CD4-positive, alpha-beta T cell treated with Interleukin-4 for 4 hours (primary cell): ENCODE results near the gene SLC6A12.

Experiments
- DNase-seq: peaks from one replicate; pipeline ENCODE4 v3.0.0-alpha.2; 2020

SLC6A12 gene

DNA sequence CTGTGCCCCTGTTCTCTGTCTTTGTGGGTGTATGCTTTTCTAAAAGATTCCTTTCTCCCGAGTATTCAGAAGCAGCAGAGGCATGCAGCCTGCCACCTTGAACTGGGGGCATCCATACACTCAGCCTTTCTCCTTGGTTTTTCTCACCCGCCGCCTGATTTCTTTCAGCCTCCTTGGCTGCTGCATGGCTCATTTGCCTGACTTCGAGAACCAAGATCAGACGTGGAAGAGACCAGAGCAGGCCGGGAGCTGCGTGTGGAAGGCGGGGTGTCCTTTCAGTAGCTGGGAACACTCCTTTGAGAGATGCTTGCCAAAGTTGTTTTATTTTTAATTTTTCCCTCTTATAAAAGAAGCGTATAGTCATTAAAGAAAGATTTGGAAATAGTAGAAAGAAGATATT, 53.1 kb downstream of the SLC6A12 start:
- DNase-seq: no peak

DNA sequence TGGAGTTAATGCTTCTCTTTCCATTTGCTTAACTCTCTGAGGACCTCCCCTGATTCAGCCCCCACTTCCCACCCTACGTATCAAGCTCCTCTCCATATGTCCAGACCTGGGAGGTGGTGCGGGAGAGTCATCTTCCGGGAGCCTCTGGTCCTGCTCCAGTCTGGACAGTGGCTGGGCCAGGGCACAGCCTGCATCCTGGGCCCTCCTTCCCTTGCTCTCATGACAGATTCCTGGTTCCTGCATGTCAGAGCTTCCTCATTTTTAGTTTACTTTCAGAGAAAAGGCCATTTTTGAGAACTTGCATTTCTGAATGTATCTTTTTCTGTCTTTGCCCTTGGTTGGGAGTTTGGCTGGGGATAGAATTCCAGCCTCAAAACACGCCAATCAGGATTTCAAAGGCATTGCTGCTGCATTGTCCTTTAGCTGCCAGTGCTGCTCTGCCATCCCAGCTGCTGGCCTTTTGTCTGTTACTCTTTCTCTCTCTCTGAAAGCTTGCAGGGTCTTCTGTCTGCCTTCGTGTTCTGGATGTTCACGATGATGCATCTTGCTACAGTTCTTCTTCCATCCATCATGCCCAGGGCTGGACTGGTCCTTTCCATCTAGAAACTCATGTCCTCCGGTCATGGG, 54.7 kb downstream of the SLC6A12 start:
- DNase-seq: no peak

DNA sequence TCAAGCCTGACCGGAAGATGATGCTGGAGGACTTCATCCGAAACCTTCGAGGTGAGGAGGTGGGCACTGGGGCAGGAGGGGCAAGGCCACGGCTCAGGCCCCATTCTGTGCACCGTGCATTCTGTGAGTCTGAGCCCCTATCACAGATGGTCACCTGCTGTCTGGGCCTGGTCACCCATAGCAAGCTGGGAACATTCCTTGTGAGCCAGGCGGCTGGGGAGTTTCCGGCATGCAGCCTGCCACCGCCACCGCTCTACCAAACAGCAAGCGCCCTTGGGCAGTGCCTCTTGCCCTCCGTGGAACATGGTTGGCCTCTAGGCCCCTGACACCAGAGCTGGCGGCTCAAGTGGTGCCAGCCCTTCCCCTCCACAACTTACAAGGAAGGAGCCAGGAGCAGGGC, 56.3 kb downstream of the SLC6A12 start:
- DNase-seq: no peak

DNA sequence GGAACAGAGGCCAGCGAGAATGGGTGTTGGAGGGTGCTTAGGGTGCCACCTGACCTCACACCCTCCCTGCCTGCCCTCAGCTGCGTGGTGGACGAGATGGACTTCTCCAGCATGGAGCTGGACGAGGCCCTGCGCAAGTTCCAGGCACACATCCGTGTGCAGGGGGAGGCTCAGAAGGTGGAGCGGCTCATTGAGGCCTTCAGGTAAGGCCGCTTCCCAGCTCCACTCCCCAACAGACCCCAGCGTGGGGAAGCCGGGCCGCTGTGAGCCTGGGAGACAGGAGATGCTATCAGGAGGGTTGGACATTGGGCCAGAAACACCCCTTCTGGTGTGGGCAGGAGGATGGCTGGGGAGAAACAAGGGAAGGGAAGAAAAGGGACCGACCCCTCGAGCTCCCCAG, 57.0 kb downstream of the SLC6A12 start:
- DNase-seq: no peak

DNA sequence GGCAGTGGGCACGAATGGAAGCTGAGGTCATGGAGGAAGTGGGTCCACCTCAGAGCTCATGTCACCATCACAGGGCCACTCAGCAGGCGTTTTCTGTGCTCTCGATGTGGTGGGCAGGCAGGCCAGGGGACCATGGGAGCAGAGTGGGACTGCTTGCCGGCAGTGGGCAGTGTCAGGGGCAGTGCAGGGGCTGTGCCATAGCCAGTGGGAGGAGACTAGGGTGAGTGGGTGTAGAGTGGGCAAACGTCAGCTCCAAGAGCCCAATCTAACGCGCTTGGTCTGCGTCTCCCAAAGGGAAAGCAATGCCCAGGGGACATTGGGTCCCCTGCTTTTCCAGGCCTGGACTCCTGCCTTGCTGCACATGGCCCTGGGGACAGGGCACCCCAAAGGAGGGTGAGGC, 58.3 kb downstream of the SLC6A12 start:
- no peak for DNase-seq

DNA sequence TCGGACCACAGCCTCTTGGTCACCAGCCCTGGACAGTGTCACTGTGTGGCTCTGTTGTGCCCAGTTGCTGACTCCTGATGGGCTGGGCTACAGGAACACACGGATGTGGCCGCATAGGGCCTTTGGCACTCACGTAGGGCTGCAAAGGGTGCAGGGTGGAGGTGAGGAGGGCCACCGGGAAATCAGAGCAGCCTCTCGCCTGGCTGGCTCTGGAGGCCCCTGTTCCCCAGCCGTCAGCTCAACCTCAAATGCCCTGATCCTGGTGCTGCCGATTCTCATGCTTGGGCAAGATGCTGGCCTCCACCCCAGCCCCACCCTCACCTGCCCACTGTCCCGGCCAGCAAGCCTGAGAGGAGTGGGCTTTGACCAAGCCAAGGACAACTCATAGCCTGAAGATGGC, 59.0 kb downstream of the SLC6A12 start:
- no peak for DNase-seq

DNA sequence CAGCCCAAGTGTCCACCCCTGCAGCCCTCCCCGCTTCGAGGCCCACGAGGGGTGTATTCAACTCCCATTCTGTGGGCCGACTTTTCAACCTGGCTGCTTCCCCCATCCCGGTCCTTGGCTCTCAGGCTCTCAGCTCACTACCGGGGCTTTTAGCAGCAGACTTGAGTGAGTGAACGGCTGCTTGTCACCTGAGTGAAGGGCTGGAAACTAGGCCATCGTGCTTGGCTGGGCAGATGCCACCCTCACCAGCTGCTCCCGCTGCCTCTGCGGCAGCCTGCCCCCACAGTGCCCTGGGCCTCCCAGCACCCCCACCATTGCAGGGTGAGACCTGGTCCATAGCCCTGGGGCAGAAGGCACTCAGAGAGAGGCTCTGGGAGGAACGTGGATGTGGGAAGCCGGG, 59.9 kb downstream of the SLC6A12 start:
- no peak for DNase-seq

DNA sequence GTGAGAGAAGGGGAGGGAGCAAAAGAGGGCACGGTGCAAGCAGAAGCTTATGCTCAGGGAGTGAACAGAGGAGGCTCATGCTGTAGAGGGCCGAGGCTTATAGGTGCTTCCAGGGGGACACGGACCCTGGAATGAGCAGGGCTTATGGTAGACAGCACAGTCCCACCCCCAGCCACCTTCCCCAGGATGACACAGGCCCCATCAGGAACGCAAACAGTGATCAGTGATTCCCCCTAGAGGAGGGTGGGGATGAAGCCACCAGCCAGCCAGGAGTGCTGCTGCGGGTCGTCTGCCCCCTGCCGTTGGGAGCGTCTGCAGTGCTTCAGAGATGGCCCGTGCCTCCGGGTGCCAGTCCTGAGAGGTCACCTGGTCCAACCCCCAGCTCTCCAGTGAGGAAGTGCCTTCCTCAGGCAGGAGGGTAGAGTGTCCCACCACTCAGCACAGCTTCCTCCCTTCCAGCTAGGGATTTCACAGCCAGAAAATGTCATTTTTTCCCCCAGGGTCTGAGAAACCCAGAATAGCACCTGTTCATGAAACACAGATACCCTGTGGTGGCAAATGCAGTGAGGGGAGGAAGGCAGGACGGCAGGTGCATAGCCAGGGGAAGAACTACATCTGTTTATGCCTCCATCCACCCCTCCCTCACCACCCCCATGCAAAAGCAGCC, 60.7 kb downstream of the SLC6A12 start:
- peak; percentile 24 for DNase-seq

DNA sequence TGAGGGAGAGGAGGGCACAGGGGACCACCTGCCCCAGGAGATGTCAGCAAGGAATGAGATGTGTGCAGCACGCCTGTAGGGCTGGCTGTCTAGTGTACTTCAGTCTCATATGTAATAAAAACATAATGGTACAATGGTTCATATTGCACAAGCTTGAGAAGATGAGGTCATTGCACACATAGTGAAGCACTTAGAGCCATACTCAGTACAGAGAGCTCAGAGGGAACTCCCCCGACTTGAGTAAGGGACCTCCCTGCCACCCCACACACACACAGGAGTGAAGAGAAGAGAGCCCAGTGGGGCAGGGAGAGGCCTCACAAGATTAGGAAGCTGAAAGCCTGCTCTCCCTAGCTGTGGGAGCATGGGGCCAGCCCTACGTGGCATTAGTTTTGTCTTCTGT, 61.5 kb downstream of the SLC6A12 start:
- no peak for DNase-seq

DNA sequence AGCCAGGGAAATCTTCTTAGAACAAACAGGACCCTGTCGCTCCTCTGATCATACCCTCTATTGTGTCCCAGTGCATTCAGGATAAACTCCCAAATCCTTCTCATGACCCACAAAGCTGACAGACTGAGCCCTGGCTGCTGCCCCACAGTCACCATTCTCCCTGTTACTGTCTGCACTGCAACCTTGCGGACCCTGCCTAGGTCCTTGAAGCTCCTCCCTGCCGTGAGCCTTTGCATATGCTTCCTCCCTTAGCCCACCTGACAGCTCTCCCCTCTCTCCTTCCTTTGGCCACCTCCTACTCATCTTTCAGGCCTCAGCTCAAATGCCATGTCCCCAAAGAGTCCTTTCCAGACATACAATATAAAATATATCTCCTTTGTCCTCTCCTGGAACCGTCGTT, 62.4 kb downstream of the SLC6A12 start:
- no peak for DNase-seq

DNA sequence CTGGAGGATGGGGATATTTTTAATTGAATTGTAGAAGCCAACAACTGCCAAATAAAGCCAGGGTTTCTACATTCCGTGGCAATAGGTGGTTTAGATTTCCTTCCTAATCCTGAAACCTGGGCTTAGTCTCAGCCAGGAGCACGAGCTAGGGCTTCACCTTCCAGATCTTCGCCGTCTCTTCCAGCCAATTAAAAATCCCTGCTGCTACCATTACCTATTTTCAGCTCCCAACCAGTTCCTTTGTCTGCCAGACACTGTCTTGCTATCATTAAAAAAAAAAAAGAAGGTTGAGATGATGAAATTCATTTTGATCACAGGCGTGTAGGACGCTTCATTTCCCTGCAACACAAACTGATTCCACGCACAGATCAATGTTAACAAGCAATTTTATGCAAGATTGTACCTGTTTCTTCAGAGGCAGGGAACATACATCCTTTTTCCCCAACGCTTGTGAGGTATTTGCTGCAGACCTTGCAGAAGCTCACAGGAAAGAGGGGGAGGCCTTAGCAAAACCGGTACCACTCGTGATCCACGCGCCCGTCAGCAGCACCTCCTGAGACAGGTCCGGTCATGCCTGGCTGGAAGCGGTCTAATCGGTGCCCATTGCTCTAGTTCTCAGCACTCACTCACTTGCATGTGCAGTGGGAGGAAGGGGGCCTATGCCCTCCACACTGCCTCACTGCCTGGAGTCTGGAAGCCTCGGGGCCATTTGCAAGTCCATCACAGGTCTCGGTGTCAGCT, 65.1 kb downstream of the SLC6A12 start:
- no peak for DNase-seq

DNA sequence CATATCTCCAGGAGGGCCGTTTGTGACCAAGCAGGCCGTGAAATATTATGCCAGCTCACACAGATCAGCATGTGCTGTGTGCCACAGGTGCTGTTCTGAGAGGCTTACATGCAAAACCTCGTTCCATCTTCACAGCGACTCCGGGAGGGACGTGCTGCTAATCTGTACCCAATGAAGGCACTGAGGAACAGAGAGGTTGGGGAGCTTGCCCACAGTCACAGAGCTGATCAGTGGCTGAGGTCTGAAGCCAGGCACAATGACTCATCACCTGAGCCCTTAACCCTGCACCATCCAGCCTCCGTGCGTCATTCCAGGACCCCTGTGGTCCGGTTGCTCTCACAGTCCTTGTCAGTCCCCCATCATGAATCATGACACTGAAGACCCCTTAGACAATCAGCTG, 66.7 kb downstream of the SLC6A12 start:
- no peak for DNase-seq

DNA sequence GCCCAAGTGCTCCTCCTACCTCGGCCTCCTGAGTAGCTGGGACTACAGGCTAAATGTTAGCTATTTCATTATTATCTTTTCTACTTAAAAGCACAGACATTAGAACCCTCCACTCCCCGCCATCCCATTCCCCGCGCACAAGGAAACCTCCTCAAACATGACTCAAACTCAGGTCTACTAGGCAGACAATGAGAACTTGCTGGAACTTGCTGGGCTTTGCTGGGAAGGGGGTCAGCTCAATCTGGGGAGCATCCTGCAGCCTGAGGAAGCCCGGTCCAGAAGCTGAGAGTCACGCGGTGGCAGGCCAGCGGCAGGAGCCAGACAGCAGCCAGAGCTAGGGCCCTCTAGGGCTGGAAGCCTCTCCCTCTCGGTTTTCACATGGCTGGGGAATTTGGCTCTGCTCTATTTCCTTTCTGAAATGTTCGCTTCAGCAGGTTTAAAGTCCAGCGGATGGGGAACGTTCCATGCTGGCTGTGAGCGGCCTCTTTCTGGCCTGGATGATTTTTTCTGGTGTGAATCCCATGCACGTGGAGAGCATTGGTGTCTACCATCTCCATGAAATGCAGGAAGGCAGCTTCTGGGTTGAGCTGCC, 68.5 kb downstream of the SLC6A12 start:
- no peak for DNase-seq

DNA sequence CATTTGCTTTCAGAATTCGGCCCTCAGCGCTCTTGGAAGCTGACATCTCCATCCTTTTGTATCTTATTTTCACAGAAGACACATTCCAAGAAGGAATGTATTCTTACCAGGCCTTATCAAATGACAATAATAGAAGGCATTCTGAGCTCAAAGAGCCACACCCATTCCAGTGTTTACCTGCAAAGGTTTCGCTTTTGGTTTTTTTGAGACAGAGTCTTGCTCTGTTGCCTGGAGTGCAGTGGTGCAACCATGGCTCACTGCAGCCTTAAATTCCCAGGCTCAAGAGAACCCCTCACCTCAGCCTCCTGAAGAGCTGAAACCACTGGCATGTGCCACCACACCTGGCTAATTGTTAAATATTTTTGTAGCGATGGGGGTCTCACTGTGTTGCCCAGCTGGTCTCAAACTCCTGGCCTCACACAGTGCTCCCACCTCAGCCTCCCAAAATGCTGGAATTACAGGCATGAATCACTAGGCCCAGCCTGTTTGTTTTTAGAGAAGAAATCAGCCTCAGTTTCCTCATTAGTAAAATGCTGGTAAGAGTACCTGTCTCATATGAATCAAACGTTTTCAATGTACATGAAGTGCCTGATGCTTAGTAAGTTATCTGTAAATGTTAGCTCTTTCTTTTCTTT, 69.2 kb downstream of the SLC6A12 start:
- DNase-seq: no peak

DNA sequence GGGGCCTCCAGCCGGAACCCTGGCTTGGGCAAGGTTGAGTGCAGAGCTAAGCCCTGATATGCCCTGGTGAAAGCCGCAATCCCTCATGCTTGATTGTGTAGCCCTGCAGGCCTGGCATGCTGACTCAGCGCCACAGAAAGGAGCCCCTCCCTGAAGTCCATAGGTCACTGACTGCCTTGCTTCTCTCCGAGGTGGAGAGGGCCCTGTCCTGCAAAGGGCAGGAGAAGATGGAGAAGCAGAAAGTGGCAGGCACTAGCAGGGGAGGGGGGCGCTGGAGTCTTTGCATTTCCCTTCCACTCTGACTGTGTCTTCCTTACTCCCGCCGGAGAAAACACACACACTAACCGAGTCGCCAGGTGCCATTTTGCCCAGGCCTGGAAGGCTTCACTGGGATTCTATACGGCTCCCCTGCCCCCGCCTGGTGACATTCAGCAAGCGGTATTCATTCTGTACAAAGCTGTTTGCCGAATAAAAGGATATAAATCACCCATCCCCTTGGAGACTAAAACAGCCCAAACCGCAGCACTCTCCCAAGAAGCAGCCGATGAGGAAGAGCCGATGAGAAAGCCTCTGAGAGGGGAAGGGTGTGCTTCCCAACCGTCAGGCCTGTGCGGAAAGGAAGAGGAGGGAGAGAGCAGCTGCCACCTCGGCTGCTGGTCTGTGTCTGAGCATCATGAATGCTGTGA, 69.8 kb downstream of the SLC6A12 start:
- no peak for DNase-seq

DNA sequence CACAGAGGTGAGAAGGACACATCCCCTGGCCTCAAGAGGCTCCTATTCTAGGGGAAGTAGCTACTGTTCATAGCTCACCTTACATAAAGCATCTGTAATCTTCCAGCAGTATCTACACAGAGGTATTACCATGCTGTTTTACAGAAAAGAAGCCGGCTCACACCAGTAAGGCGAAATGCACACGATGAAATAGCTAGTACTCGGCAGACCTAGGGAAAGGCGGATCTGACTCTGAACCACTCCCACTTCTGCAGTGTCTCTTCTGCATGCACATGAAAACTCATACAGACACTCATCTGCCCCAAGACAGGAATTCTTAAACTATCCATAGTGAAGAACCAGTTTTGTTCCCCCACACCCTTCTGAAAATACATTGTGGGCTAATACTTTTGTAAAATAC, 73.8 kb downstream of the SLC6A12 start:
- no peak for DNase-seq
